WTC11 (cell line): Measurements from ENCODE around the gene CDPF1. TPM values are rescaled to one million over a fixed set of nuclear protein-coding genes. Genes with fewer than 3 reads are reported as not detected.

Experiments
- ATAC-seq: fragments of 200-7000 bp; cut with Tn5 transposase; 2 replicates; pipeline ENCODE4 v1.10.0; 2021; ENCODE audit warnings: mild to moderate bottlenecking, moderate library complexity
- CTCF ChIA-PET: fragments of 300-600 bp; sonication (Branson Sonifier 250); formaldehyde crosslinking; loops from one replicate; lab custom pipeline; 2021; ENCODE audit warnings: antibody characterized with exemption; lab: Charles Lee
- POLR2A ChIA-PET: fragments of 350-600 bp; sonication (Branson Sonifier 250); formaldehyde crosslinking; loops from one replicate; lab custom pipeline; 2021; ENCODE audit warnings: antibody characterized with exemption; lab: Charles Lee
- DNase-seq: peaks from one replicate; pipeline ENCODE4 v3.0.0; 2021; ENCODE audit warnings: low spot score
- H3K27ac Mint-ChIP-seq: 2 replicates; pipeline ENCODE4 v1.8.0; 2021; ENCODE audit warnings: mixed read lengths
- H3K27me3 Mint-ChIP-seq: 2 replicates; pipeline ENCODE4 v1.8.0; 2021; ENCODE audit warnings: low read depth, mild to moderate bottlenecking, moderate library complexity, mixed read lengths
- H3K36me3 Mint-ChIP-seq: 2 replicates; pipeline ENCODE4 v1.8.0; 2021; ENCODE audit warnings: mixed read lengths
- H3K4me1 Mint-ChIP-seq: 2 replicates; pipeline ENCODE4 v1.8.0; 2022; ENCODE audit warnings: mixed read lengths
- H3K4me3 Mint-ChIP-seq: 2 replicates; pipeline ENCODE4 v1.8.0; 2021; ENCODE audit warnings: mild to moderate bottlenecking, moderate library complexity, mixed read lengths
- H3K9me3 Mint-ChIP-seq: 2 replicates; pipeline ENCODE4 v1.8.0; 2021; ENCODE audit warnings: mixed read lengths
- E2F1 ChIP-seq: sonication (generic); formaldehyde crosslinking; IDR thresholded peaks from 2 replicates; pipeline ENCODE4 v1.8.0; 2022; ENCODE audit warnings: mild to moderate bottlenecking, missing genetic modification reagents
- ETV6 ChIP-seq: sonication (generic); formaldehyde crosslinking; IDR thresholded peaks from 2 replicates; pipeline ENCODE4 v1.8.1; 2022; ENCODE audit warnings: mild to moderate bottlenecking, missing genetic modification reagents
- FOXK1 ChIP-seq: sonication (generic); formaldehyde crosslinking; IDR thresholded peaks from 2 replicates; pipeline ENCODE4 v1.8.0; 2022; ENCODE audit warnings: mild to moderate bottlenecking, moderate library complexity, missing genetic modification reagents
- FOXP1 ChIP-seq: sonication (generic); formaldehyde crosslinking; IDR thresholded peaks from 2 replicates; pipeline ENCODE4 v1.8.0; 2022; ENCODE audit warnings: missing genetic modification reagents, mild to moderate bottlenecking, moderate library complexity, borderline replicate concordance
- HMGXB4 ChIP-seq: sonication (generic); formaldehyde crosslinking; IDR thresholded peaks from 2 replicates; pipeline ENCODE4 v1.8.1; 2023; ENCODE audit warnings: mild to moderate bottlenecking, moderate library complexity, missing genetic modification reagents
- IRF2 ChIP-seq: sonication (generic); formaldehyde crosslinking; IDR thresholded peaks from 2 replicates; pipeline ENCODE4 v1.8.0; 2022; ENCODE audit warnings: low read depth, missing genetic modification reagents, borderline replicate concordance
- MAX ChIP-seq: sonication (generic); formaldehyde crosslinking; IDR thresholded peaks from 2 replicates; pipeline ENCODE4 v1.8.0; 2022; ENCODE audit warnings: mild to moderate bottlenecking, missing genetic modification reagents
- NFE2L1 ChIP-seq: sonication (generic); formaldehyde crosslinking; IDR thresholded peaks from 2 replicates; pipeline ENCODE4 v1.8.1; 2023; ENCODE audit warnings: missing genetic modification reagents
- SMAD3 ChIP-seq: sonication (generic); formaldehyde crosslinking; IDR thresholded peaks from 2 replicates; pipeline ENCODE4 v1.8.0; 2022; ENCODE audit warnings: missing genetic modification reagents, mild to moderate bottlenecking, borderline replicate concordance
- SOX15 ChIP-seq: fragments of 250-450 bp; sonication (Bioruptor Pico); IDR thresholded peaks from 2 replicates; pipeline ENCODE4 v1.9.0; 2021; ENCODE audit warnings: mild to moderate bottlenecking
- SP1 ChIP-seq: sonication (generic); formaldehyde crosslinking; conservative IDR thresholded peaks from 2 replicates; pipeline ENCODE4 v1.8.1; 2022; ENCODE audit warnings: missing genetic modification reagents
- TEAD1 ChIP-seq: sonication (generic); formaldehyde crosslinking; IDR thresholded peaks from 2 replicates; pipeline ENCODE4 v1.8.0; 2022; ENCODE audit warnings: mild to moderate bottlenecking, missing genetic modification reagents
- TEAD4 ChIP-seq: sonication (generic); formaldehyde crosslinking; IDR thresholded peaks from 2 replicates; pipeline ENCODE4 v1.8.0; 2022; ENCODE audit warnings: mild to moderate bottlenecking, missing genetic modification reagents
- ZNF232 ChIP-seq: sonication (generic); formaldehyde crosslinking; IDR thresholded peaks from 2 replicates; pipeline ENCODE4 v1.8.0; 2022; ENCODE audit warnings: mild to moderate bottlenecking, missing genetic modification reagents
- ZNF423 ChIP-seq: fragments of 250-450 bp; sonication (Bioruptor Pico); IDR thresholded peaks from 2 replicates; pipeline ENCODE4 v2.1.2; 2022; ENCODE audit warnings: mild to moderate bottlenecking, moderate library complexity
- total RNA-seq: library from RNA; stranded (reverse); gene quantifications from 3 replicates; pipeline ENCODE4 v1.2.3, GENCODE V29; 2021
- TF ChIP-seq, protein P1 (sequence below): sonication (generic); formaldehyde crosslinking; IDR thresholded peaks from 2 replicates; pipeline ENCODE4 v1.8.1; 2023; ENCODE audit warnings: mild to moderate bottlenecking, missing genetic modification reagents, moderate library complexity
- TF ChIP-seq, protein P2 (sequence below): sonication (generic); formaldehyde crosslinking; IDR thresholded peaks from 2 replicates; pipeline ENCODE4 v1.8.1; 2022; ENCODE audit warnings: missing genetic modification reagents, borderline replicate concordance
- TF ChIP-seq, protein P3 (sequence below): sonication (generic); formaldehyde crosslinking; IDR thresholded peaks from 2 replicates; pipeline ENCODE4 v1.8.0; 2022; ENCODE audit warnings: missing genetic modification reagents
- TF ChIP-seq, protein P4 (sequence below): sonication (generic); formaldehyde crosslinking; IDR thresholded peaks from 2 replicates; pipeline ENCODE4 v1.8.0; 2023; ENCODE audit warnings: missing genetic modification reagents, mild to moderate bottlenecking, borderline replicate concordance

The CDPF1 gene
- total RNA-seq, 1 experiment from 2014 or later = 11.5 TPM

DNA sequence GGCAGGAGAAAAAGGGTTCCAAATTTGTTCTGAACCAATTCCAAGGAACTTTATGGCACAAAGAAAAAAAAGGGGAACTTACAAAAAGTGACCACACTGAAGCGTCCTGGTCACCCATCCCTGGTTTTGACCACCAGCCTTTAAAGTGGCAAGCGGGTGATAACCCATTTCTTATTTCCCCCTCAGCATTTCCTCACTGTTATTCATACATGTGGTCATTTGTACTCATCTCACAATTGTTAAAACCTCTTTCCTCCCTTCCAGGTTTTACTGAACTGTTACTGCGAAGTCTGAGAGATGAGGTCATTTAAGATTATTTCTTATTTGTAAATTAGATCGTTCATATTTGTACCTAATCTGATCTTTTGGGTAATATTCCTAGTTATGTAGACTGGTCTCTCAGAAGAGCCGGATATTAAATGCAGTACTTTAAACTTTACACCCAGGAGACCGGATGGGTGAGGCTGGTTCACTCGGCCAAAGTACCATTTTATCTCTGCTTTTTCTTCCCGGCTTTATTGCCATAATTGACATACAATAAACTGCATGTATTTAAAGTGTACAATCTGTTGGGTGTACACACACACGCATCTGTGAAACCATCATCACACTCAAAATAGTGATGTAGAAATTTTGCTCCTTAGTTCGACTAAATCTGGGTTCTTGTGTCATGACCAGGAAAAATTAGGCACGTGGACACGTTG is 47.0 kb downstream of the CDPF1 start:
- peaks cover 21% of the 10 kb centered on the region for H3K4me1 Mint-ChIP-seq
- no peak for TF ChIP-seq ZNF232
- TF ChIP-seq NFE2L1 (CRISPR knock-in tag) = no peak
- TF ChIP-seq ZNF423 = no peak
- TF ChIP-seq TEAD4 (CRISPR knock-in tag) = no peak
- TF ChIP-seq, protein P1, sequence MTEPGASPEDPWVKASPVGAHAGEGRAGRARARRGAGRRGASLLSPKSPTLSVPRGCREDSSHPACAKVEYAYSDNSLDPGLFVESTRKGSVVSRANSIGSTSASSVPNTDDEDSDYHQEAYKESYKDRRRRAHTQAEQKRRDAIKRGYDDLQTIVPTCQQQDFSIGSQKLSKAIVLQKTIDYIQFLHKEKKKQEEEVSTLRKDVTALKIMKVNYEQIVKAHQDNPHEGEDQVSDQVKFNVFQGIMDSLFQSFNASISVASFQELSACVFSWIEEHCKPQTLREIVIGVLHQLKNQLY (CRISPR knock-in tag) = no peak
- DNase-seq (no peak), ATAC-seq (no peak)
- H3K9me3 Mint-ChIP-seq = peaks cover 13% of the 10 kb centered on the region
- ChIA-PET CTCF (no interaction called here), POLR2A (no interaction called here)
- H3K4me3 Mint-ChIP-seq = no peak overlapping the region
- no peak overlapping the region for H3K27ac Mint-ChIP-seq
- H3K27me3 Mint-ChIP-seq = no peaks in the 10 kb centered on the region
- H3K36me3 Mint-ChIP-seq = peaks cover 16% of the 10 kb centered on the region

DNA sequence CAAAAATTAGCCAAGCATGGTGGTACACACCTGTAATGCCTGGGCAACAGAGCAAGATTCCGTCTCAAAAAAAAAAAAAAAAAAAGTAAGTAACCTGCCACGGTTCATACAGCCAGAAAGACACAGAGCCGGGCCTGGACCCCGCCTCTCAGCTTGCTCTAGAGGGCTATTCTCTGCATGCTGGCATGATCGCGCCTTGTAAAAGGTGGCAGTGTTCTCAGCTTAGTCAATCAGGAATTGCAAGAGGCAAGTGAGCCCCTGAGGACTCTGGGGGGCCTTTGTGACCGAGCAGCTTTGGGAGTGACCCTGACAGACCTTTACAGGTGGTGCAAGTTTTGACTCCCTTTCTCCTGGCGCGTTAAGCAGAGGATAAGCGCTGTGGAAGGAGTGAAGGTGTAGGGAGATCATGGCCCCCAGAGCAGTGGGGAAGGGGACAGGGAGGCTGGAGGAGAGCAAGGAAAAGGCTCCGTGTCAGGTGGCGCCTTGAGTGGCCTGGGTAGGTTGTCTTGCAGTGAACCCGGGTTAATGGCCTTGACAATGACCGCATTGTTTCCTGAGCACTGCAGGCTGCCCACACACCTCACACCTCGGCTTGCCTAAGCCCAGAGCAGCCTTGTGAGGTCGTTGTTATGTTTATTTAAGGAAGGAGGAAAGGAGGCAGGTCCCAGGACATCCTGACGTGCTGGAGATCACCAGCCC is 48.9 kb downstream of the CDPF1 start:
- ATAC-seq (peak; percentile 93), DNase-seq (peak; percentile 50)
- peaks cover 21% of the 10 kb centered on the region for H3K4me1 Mint-ChIP-seq
- H3K36me3 Mint-ChIP-seq = peaks cover 16% of the 10 kb centered on the region
- peaks cover 13% of the 10 kb centered on the region for H3K9me3 Mint-ChIP-seq
- ChIA-PET CTCF (interaction anchor here (0.8 to 1.7 kb wide), 3 partner anchors 70 to 207 kb away, joined by 3 to 4 read pairs (median 4); no protein-coding TSS in a partner anchor), POLR2A (interaction anchor here (0.7 kb wide), 1 partner anchor 8 kb away, joined by 3 read pairs; no protein-coding TSS in a partner anchor)
- H3K4me3 Mint-ChIP-seq = peak overlapping the region; percentile 25; the same call in 1 of the 2 replicates
- peak overlapping the region; percentile 92 for H3K27ac Mint-ChIP-seq
- H3K27me3 Mint-ChIP-seq = no peaks in the 10 kb centered on the region
- TF ChIP-seq, protein P2, sequence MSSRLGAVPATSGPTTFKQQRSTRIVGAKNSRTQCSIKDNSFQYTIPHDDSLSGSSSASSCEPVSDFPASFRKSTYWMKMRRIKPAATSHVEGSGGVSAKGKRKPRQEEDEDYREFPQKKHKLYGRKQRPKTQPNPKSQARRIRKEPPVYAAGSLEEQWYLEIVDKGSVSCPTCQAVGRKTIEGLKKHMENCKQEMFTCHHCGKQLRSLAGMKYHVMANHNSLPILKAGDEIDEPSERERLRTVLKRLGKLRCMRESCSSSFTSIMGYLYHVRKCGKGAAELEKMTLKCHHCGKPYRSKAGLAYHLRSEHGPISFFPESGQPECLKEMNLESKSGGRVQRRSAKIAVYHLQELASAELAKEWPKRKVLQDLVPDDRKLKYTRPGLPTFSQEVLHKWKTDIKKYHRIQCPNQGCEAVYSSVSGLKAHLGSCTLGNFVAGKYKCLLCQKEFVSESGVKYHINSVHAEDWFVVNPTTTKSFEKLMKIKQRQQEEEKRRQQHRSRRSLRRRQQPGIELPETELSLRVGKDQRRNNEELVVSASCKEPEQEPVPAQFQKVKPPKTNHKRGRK (CRISPR knock-in tag) = no peak
- TF ChIP-seq FOXP1 (peak; percentile 52; the same call in 1 of the 2 replicates), FOXK1 (CRISPR knock-in tag) (peak; percentile 69; the same call in 1 of the 2 replicates), ETV6 (CRISPR knock-in tag) (no peak), ZNF232 (0 out of 2 replicates have a peak, but pooled peaks have one; percentile 24), IRF2 (CRISPR knock-in tag) (no peak), SP1 (CRISPR knock-in tag) (0 out of 2 replicates have a peak, but pooled peaks have one; percentile 33), E2F1 (CRISPR knock-in tag) (no peak), HMGXB4 (CRISPR knock-in tag) (no peak), MAX (peak; percentile 74), TEAD1 (CRISPR knock-in tag) (peak; percentile 55; the same call in 1 of the 2 replicates), ZNF423 (no peak), SMAD3 (no peak), SOX15 (CRISPR knock-in tag) (no peak)
- TF ChIP-seq, protein P3, sequence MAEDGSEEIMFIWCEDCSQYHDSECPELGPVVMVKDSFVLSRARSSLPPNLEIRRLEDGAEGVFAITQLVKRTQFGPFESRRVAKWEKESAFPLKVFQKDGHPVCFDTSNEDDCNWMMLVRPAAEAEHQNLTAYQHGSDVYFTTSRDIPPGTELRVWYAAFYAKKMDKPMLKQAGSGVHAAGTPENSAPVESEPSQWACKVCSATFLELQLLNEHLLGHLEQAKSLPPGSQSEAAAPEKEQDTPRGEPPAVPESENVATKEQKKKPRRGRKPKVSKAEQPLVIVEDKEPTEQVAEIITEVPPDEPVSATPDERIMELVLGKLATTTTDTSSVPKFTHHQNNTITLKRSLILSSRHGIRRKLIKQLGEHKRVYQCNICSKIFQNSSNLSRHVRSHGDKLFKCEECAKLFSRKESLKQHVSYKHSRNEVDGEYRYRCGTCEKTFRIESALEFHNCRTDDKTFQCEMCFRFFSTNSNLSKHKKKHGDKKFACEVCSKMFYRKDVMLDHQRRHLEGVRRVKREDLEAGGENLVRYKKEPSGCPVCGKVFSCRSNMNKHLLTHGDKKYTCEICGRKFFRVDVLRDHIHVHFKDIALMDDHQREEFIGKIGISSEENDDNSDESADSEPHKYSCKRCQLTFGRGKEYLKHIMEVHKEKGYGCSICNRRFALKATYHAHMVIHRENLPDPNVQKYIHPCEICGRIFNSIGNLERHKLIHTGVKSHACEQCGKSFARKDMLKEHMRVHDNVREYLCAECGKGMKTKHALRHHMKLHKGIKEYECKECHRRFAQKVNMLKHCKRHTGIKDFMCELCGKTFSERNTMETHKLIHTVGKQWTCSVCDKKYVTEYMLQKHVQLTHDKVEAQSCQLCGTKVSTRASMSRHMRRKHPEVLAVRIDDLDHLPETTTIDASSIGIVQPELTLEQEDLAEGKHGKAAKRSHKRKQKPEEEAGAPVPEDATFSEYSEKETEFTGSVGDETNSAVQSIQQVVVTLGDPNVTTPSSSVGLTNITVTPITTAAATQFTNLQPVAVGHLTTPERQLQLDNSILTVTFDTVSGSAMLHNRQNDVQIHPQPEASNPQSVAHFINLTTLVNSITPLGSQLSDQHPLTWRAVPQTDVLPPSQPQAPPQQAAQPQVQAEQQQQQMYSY (CRISPR knock-in tag) = no peak
- TF ChIP-seq, protein P4, sequence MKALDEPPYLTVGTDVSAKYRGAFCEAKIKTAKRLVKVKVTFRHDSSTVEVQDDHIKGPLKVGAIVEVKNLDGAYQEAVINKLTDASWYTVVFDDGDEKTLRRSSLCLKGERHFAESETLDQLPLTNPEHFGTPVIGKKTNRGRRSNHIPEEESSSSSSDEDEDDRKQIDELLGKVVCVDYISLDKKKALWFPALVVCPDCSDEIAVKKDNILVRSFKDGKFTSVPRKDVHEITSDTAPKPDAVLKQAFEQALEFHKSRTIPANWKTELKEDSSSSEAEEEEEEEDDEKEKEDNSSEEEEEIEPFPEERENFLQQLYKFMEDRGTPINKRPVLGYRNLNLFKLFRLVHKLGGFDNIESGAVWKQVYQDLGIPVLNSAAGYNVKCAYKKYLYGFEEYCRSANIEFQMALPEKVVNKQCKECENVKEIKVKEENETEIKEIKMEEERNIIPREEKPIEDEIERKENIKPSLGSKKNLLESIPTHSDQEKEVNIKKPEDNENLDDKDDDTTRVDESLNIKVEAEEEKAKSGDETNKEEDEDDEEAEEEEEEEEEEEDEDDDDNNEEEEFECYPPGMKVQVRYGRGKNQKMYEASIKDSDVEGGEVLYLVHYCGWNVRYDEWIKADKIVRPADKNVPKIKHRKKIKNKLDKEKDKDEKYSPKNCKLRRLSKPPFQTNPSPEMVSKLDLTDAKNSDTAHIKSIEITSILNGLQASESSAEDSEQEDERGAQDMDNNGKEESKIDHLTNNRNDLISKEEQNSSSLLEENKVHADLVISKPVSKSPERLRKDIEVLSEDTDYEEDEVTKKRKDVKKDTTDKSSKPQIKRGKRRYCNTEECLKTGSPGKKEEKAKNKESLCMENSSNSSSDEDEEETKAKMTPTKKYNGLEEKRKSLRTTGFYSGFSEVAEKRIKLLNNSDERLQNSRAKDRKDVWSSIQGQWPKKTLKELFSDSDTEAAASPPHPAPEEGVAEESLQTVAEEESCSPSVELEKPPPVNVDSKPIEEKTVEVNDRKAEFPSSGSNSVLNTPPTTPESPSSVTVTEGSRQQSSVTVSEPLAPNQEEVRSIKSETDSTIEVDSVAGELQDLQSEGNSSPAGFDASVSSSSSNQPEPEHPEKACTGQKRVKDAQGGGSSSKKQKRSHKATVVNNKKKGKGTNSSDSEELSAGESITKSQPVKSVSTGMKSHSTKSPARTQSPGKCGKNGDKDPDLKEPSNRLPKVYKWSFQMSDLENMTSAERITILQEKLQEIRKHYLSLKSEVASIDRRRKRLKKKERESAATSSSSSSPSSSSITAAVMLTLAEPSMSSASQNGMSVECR (CRISPR knock-in tag) = 0 out of 2 replicates have a peak, but pooled peaks have one; percentile 40
